ENCODE data around the gene CCDC82. TPM values are rescaled to one million over a fixed set of nuclear protein-coding genes. Genes with fewer than 3 reads are reported as not detected.
A peak's percentile ranks its signal among the peaks of the same experiment; 100 is the strongest.

CCDC82 gene
- total RNA-seq, 1 donor from 2014 or later: 27.1 TPM

- intact Hi-C loops (cut with DNase I): no loop called here
- Histone ChIP-seq H3K27ac (peak overlapping the region; percentile 87), H3K4me3 (peak overlapping the region; percentile 20), H3K4me1 (peaks cover 72% of the 10 kb centered on the region), H3K27me3 (ENCODE audit: low read depth) (no peaks in the 10 kb centered on the region), H3K36me3 (no peaks in the 10 kb centered on the region), H3K9me3 (no peaks in the 10 kb centered on the region)
- no peak for TF ChIP-seq CTCF (IDR thresholded peaks at IDR 0.05)
- ATAC-seq (peak in 1 of 2 donors; percentile 8), DNase-seq (no peak)
Observed at GRCh38 chr11:96306600-96306932, 83.1 kb downstream of the CCDC82 start.

GRCh38 chr11:96306071-96306470 lies 83.6 kb downstream of the CCDC82 start:
- DNase-seq (no peak), ATAC-seq (no peak)
- H3K27me3 ChIP-seq (ENCODE audit: low read depth): no peaks in the 10 kb centered on the region
- no peak for TF ChIP-seq CTCF (IDR thresholded peaks at IDR 0.05)
- H3K36me3 ChIP-seq: no peaks in the 10 kb centered on the region
- peak overlapping the region; percentile 87 for H3K27ac ChIP-seq
- peaks cover 67% of the 10 kb centered on the region for H3K4me1 ChIP-seq
- H3K4me3 ChIP-seq: no peak overlapping the region
- intact Hi-C loops (cut with DNase I): no loop called here
- H3K9me3 ChIP-seq: no peaks in the 10 kb centered on the region

GRCh38 chr11:96303980-96304379 lies 85.7 kb downstream of the CCDC82 start:
- TF ChIP-seq CTCF (IDR thresholded peaks at IDR 0.05): no peak
- Histone ChIP-seq H3K9me3 (no peaks in the 10 kb centered on the region), H3K27ac (peak overlapping the region; percentile 47), H3K4me1 (peaks cover 70% of the 10 kb centered on the region), H3K4me3 (no peak overlapping the region), H3K27me3 (ENCODE audit: low read depth) (no peaks in the 10 kb centered on the region), H3K36me3 (no peaks in the 10 kb centered on the region)
- DNase-seq (no peak), ATAC-seq (no peak)
- intact Hi-C loops (cut with DNase I): no loop called here

- Histone ChIP-seq H3K4me3 (no peak overlapping the region), H3K4me1 (peaks cover 61% of the 10 kb centered on the region), H3K9me3 (no peaks in the 10 kb centered on the region), H3K27ac (peak overlapping the region; percentile 47), H3K36me3 (no peaks in the 10 kb centered on the region), H3K27me3 (ENCODE audit: low read depth) (no peaks in the 10 kb centered on the region)
- DNase-seq: no peak
- no peak for TF ChIP-seq CTCF (IDR thresholded peaks at IDR 0.05)
- peak; percentile 31 to 71 for ATAC-seq
- intact Hi-C loops (cut with DNase I): no loop called here
Observed at GRCh38 chr11:96303064-96303463, 86.6 kb downstream of the CCDC82 start.

Small RNAs within 50 kb of the gene (microRNA-seq; reads per million reads assigned to microRNA genes)
- gene MIR1260B (ENCODE audit: borderline number of aligned reads): not detected

Other genes with a start within 250 kb of the CCDC82 start
- 31.5 TPM for gene MAML2, start 46.7 kb downstream of the CCDC82 start, total RNA-seq
- gene JRKL, start 101 bp upstream of the CCDC82 start, total RNA-seq: 11.0 TPM

Measured in lower lobe of right lung (tissue), 2 donors.